Ureter (tissue), 1 donor: ENCODE data around the gene SLC38A2. TPM values are rescaled to one million over a fixed set of nuclear protein-coding genes. Genes with fewer than 3 reads are reported as not detected.
"Not testable (repeated sequence)": the region's sequence is repeated elsewhere in the genome, so short reads cannot be mapped to it uniquely, and the experiment has no call there.

ENCODE experiments used
- DNase-seq: peaks from one replicate; pipeline ENCODE4 v3.0.0-alpha.2; 2020; ENCODE audit warnings: low spot score
- total RNA-seq: library from RNA; stranded (reverse); gene quantifications from one replicate; pipeline ENCODE4 v1.2.4, GENCODE V29; 2023
- donor health status: DM: yes; HTN: yes; CAD: no.

SLC38A2 gene
- 292 TPM for total RNA-seq

DNA sequence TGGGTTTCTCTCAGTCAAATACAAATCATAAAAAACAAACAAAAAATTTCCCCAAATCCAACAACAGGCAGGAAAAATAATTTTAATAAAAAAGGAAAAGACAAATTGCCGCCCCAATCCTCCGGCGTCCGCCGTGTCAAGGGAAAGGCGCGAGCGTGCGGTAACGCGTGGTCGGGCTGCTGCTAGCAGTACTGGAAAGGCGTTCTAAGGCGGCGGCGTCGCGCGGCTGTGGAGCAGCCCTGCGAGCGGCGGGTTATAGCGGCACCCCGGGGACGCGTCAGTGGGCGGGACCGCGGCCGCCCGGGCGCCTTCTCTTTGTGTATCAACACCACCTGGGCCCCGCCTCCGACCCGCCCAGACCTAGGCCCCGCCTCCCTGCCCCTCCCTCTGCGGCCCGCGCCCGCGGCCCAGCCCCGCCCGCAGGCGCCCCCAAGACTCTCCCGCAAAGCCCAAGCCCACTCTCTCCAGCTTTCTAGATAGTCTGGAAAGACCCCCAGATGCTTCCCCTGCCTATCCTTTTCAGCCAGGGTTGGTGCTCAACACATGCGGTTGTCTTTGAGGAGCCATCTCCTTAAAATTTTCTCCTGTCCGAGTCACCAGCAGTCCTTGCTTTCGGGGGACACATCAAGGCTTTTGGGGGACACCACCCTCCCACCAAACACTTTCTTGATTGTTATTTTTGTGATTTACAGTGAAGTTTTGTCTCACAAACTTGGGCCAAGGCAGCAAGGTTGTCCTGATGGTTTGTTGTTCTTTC lies at the start of gene SLC38A2:
SLC38A2 (minus strand) TSS at position 230 of the 757 bp plus-strand sequence. CDS start 1,480 bp downstream, outside the sequence.
- DNase-seq, result peak; percentile 98

- DNase-seq, result no peak
These were observed 47.1 kb upstream of the SLC38A2 start for GRCh38 chr12:46419675-46420074.

DNA sequence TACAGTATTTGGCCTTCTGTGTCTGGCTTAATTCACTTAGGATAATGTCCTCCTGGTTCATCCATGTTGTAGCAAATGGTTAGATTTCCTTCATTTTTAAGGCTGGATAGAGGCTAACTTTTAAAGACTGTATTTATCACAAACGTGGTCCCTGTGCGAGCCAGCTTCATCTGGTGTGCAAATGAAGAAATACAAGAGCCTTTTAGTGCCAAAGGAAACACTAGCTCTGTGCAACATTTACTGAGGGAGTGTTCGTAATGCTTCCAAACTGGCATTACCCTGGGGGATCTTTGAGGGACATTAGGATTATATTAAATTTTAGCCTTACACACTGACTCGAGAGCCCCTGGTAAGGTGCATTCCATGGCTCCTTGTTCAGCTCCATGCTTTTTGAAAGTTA lies 43.0 kb upstream of the SLC38A2 start:
- no peak for DNase-seq

GRCh38 chr12:46414591-46415268 lies 42.2 kb upstream of the SLC38A2 start:
- DNase-seq, result no peak

- no peak for DNase-seq
These were observed 40.8 kb upstream of the SLC38A2 start for GRCh38 chr12:46413368-46413767.

DNA sequence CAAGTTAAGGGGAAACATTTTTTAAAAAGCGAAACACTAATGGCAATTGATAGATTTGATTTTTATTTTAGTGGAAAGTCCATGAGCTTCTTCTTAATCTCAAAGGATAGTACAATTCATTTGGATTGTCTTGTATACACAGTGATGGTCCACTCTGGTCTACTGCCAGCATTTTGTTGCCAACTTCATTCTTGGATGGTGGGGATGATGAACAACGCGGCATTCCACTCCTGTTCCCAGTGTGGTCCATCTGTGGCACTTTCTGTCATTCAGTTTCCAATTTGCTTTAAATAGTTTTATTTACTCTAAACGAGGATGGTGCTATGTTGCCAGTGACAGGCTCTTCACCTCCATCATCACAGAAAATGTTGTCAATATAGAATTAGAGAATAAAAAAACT lies 40.3 kb upstream of the SLC38A2 start:
- no peak for DNase-seq

- DNase-seq, result no peak
These were observed 37.9 kb upstream of the SLC38A2 start for GRCh38 chr12:46410495-46410894.

DNA sequence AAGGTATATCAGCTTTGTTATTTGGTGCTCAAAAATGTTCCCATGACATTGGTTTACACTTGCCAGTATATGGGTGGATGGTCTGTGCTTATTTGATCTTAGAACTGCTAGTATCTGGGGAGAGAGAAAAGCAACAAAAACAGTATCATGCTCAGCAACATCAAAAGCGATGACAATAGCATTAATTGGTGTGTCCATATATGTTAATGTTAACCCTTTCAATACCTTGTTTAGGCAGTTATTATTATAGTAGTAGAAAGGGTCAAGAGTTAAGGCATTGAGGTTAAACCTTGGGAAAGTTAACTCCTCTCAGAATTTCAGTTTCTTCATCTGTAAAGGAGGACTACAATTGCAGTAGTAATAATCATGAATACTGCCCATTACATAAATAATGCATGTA lies 37.4 kb upstream of the SLC38A2 start:
- DNase-seq, result no peak

- no peak for DNase-seq
These were observed 36.8 kb upstream of the SLC38A2 start for GRCh38 chr12:46409342-46409741.

DNA sequence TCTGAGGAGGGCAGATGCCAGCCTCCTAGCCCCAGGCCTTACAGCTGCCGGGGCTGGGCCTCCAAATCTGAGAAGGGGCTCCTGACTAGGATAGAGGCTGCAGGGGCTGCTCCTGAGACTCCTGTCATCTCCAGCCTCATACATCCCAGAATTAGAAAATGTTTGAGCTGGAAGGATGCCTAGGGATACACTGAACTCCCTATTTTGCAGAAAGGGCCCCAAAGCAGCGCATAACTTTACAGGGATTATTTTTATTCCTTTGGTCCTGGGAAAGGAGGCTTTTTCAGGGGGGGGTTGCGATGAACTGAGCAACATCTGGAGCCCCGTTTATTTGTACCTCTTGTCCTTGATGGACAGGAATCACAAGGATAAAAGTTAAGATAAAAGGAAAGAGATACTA lies 35.9 kb upstream of the SLC38A2 start:
- no peak for DNase-seq

- no peak for DNase-seq
These were observed 34.8 kb upstream of the SLC38A2 start for GRCh38 chr12:46407361-46407760.

DNA sequence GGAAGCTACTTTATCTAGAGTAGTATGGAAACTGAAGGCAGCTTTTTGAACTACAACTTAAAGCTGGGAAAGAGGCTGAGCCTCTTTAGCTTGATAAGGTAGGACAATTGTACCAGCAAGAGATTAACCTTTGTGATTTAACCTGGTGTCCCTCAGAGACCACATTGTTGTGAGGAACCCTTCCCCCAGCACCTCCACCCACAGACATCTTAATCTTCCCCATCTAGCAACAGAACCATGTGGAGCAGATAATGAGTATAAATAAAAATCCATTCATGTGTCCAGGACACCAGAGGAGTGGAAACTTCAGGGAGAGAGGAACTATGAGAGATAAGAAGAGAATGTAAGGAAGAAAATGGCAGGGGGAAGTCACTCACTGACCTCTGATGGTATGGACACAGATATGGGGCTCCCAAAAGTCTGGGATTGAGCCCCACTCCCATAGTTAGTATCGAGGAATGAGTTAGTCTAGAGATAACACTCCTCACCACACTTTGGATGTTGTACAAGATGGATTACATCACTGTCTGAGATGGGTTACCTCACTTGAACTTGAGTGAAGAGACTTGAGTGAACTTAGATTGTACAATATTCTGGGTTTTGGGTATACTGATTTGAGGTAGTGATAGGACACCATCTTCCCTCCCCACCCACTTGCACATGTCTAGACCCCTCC lies 33.9 kb upstream of the SLC38A2 start:
- no peak for DNase-seq

DNA sequence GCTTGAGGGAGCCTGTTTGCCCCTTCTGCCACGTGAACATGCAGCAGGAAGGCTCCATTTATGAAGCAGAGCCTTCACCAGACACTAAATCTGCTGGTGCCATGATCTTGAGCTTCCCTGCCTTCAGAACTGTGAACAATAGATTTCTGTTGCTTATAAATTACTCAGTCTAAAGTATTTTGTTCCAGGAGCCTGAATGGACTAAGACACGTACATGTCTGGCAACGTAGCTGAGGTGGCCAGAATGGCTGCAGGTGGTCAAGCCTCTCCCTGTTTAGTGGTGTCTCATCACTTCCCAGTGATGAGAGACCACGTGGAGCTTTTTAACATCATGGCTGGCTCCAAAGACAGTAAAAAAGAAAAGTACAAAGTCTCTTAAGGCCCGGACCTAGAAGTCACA lies 32.2 kb upstream of the SLC38A2 start:
- no peak for DNase-seq

- no peak for DNase-seq
These were observed 31.7 kb upstream of the SLC38A2 start for GRCh38 chr12:46404225-46404631.

DNA sequence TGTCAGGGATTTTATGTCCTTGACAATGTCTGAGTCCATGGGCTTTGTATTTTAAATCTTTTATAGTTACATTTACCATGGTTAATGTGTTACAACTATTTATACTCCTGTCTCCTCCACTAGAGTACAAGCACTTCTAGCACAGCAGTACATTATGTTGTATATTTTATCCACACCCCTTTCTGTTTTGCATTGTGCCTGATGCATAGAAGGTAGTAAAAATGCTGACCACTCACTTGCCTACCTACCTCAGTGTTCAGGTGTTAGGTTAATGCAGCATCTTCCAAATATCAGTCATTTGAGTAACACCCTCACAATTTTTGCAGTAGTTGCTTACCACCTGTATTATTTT lies 31.1 kb upstream of the SLC38A2 start:
- no peak for DNase-seq

- no peak for DNase-seq
These were observed 30.6 kb upstream of the SLC38A2 start for GRCh38 chr12:46402941-46403718.

- peak; percentile 59 for DNase-seq
These were observed 29.9 kb upstream of the SLC38A2 start for GRCh38 chr12:46402451-46402850.

DNA sequence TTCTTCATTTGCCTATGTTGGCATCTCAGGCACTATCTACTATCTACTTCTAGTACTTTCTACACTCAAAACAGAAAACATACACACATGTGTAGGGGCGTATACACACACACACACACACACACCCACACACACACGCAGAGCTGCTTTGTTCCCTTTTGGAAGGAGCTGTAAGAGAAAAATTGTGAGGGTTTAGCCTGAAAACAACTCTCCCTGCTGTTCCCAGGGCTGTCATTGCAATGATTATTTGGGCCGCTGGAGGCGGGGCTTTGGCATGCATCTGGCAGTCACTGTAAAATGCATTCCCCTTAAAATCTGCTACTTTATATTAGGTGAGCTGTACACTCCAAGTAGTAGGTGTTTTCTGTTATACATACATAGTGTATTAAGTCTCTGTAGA lies 29.1 kb upstream of the SLC38A2 start:
- no peak for DNase-seq

DNA sequence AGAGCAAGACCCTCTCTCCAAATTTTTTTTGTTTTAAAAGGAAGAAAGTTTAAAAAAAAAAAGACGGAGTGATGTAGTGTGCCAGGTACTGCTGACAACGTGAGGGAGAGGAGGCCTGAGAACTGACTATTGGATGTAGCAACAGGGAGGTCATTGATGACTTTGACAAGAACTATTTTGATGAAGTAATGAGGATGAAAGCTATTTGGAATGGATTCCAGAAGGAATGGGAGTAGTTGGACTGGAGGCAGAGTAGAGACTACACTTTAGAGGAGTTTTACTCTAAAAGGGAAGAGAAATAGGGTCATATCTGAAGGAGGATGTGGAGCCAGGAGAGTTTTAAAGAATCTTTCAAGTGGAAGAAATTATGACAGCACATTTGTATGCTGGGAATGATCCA lies 27.8 kb upstream of the SLC38A2 start:
- no peak for DNase-seq

- DNase-seq, result not testable (repeated sequence)
These were observed 27.1 kb upstream of the SLC38A2 start for GRCh38 chr12:46399461-46400248.

DNA sequence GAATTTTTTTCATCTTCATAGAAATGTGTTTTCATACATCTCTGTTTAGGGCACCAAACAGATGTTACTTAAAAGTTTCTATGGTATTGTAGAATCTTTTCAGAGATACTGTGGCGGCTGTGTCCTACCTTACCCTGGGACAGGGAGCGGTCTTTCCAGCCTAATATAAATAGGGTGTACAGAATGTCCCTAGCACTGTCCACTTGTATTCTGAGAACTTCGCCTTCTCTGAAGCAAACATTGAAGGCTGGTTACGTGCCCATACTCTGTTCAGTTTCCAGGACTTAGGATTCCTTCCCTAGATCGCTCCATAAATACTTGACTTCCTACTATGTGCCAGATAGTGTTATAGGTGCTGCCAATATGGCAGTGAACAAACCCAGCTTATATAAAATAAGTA lies 24.3 kb upstream of the SLC38A2 start:
- no peak for DNase-seq
